K562 (cell line): Measurements from ENCODE around the gene PLAA. TPM values are rescaled to one million over a fixed set of nuclear protein-coding genes. Genes with fewer than 3 reads are reported as not detected.
A peak's percentile ranks its signal among the peaks of the same experiment; 100 is the strongest.

Source experiments
- ATF1 ChIP-seq, 2 experiments: fragments of 450-650 bp in 1 of 2; IDR thresholded peaks; 2 replicates each; pipeline ENCODE4 v1.6.1; 2016; ENCODE audit warnings: missing compliant biosample characterization in 1 of 2, missing genetic modification characterization in 1 of 2
- CSDE1 ChIP-seq, 2 experiments: fragments of 450-650 bp; IDR thresholded peaks; 2 replicates each; pipeline ENCODE4 v1.6.1; 2016; ENCODE audit warnings: mild to moderate bottlenecking in 1 of 2
- NFE2 ChIP-seq: IDR thresholded peaks from 2 replicates; pipeline ENCODE4 v1.6.1; 2014; ENCODE audit warnings: antibody characterized with exemption, low read depth
- NFIX ChIP-seq: fragments of 250-450 bp; sonication (Bioruptor Pico); IDR thresholded peaks from 2 replicates; pipeline ENCODE4 v1.4.0; 2020; ENCODE audit warnings: low read depth, mild to moderate bottlenecking, moderate library complexity
- TSHZ1 ChIP-seq: fragments of 250-450 bp; sonication (Bioruptor Pico); IDR thresholded peaks from 2 replicates; pipeline ENCODE4 v1.4.0; 2020; ENCODE audit warnings: mild to moderate bottlenecking, moderate library complexity
- ZNF224 ChIP-seq: sonication (generic); formaldehyde crosslinking; IDR thresholded peaks from 2 replicates; pipeline ENCODE4 v1.8.0; 2022; ENCODE audit warnings: mild to moderate bottlenecking, missing genetic modification reagents
- ZNF232 ChIP-seq: sonication (generic); formaldehyde crosslinking; IDR thresholded peaks from 2 replicates; pipeline ENCODE4 v1.8.0; 2022; ENCODE audit warnings: mild to moderate bottlenecking, missing genetic modification reagents
- ZNF583 ChIP-seq: fragments of 250-450 bp; sonication (Bioruptor Pico); IDR thresholded peaks from 2 replicates; pipeline ENCODE4 v1.4.0; 2020
- ZNF644 ChIP-seq: fragments of 200-800 bp; sonication (Bioruptor generic); IDR thresholded peaks from 2 replicates; pipeline ENCODE4 v1.6.1; 2016; ENCODE audit warnings: low read depth, missing genetic modification characterization, missing compliant biosample characterization
- polyA plus RNA-seq, 8 experiments: library from polyadenylated mRNA; depleted of rRNA in 4 of 8; stranded (reverse) in 5 of 8; unstranded in 3 of 8; fragments of >200 nt; fragmentation: Nextera tagmentation in 2 of 8; fragmentation: Illumina TruSeq in 1 of 8; extraction: Ambion mirVana in 2 of 8; extraction: Trizol in 1 of 8; gene quantifications; 2 replicates each; pipeline versions ENCODE4 v1.2.1 to v1.2.3, GENCODE V29; 2011 to 2014; ENCODE audit warnings: inconsistent platforms in 1 of 8, missing spikeins in 1 of 8
- total RNA-seq, 7 experiments: library from RNA; depleted of rRNA in 6 of 7; stranded (reverse); fragments of >200 nt in 6 of 7; fragmentation: Illumina TruSeq in 2 of 7; extraction: Trizol in 2 of 7; gene quantifications; 2 replicates each; pipeline versions ENCODE4 v1.2.1 to v1.2.3, GENCODE V29; 2011 to 2021; ENCODE audit warnings: low replicate concordance in 1 of 7
- TF ChIP-seq, protein P1 (sequence below): fragments of 250-450 bp; sonication (Bioruptor Pico); IDR thresholded peaks from 2 replicates; pipeline ENCODE4 v1.5.0; 2022; ENCODE audit warnings: mild to moderate bottlenecking
- TF ChIP-seq, protein P2 (sequence below), 2 experiments: fragments of 450-650 bp in 1 of 2; sonication (generic) in 1 of 2; formaldehyde crosslinking; conservative IDR thresholded peaks; 2 replicates each; pipeline versions ENCODE4 v1.4.0 to v1.8.1; 2020 to 2022; ENCODE audit warnings: mild to moderate bottlenecking in 1 of 2, missing genetic modification reagents in 1 of 2
- TF ChIP-seq, protein P3 (sequence below): fragments of 450-650 bp; formaldehyde crosslinking; conservative IDR thresholded peaks from 2 replicates; pipeline ENCODE4 v1.4.0; 2022; ENCODE audit warnings: mild to moderate bottlenecking, missing genetic modification characterization
- TF ChIP-seq, protein P4 (sequence below): fragments of 200-800 bp; sonication (Bioruptor generic); IDR thresholded peaks from 2 replicates; pipeline ENCODE4 v1.6.1; 2017; ENCODE audit warnings: missing genetic modification characterization, missing compliant biosample characterization

The PLAA gene
- total and polyA plus RNA-seq, 9 of the 15 experiments (the other 6 are each of a cell fraction or from before 2014, with no cell fraction given): 3.5 to 20.7 (median 16.6) TPM

GRCh38 chr9:26946753-26947727, at the start of gene PLAA (continued):
- TF ChIP-seq, protein P1, sequence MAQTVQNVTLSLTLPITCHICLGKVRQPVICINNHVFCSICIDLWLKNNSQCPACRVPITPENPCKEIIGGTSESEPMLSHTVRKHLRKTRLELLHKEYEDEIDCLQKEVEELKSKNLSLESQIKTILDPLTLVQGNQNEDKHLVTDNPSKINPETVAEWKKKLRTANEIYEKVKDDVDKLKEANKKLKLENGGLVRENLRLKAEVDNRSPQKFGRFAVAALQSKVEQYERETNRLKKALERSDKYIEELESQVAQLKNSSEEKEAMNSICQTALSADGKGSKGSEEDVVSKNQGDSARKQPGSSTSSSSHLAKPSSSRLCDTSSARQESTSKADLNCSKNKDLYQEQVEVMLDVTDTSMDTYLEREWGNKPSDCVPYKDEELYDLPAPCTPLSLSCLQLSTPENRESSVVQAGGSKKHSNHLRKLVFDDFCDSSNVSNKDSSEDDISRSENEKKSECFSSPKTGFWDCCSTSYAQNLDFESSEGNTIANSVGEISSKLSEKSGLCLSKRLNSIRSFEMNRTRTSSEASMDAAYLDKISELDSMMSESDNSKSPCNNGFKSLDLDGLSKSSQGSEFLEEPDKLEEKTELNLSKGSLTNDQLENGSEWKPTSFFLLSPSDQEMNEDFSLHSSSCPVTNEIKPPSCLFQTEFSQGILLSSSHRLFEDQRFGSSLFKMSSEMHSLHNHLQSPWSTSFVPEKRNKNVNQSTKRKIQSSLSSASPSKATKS: no peak
- TF ChIP-seq ZNF583 (CRISPR knock-in tag) (no peak), ZNF224 (CRISPR knock-in tag) (no peak), NFE2 (peak; percentile 76), ZNF232 (CRISPR knock-in tag) (no peak), ATF1 (CRISPR knock-in tag; IDR thresholded peaks at IDR 0.05) (peak; percentile 66), ATF1 (tag; IDR thresholded peaks at IDR 0.05) (peak; percentile 98), TSHZ1 (CRISPR knock-in tag) (no peak), ZNF644 (tag) (0 out of 2 replicates have a peak, but pooled peaks have one; percentile 43), CSDE1 (IDR thresholded peaks at IDR 0.05) (peak in 1 of 2 experiments; percentile 70; a peak in 2 of 4 replicates), NFIX (no peak)
- TF ChIP-seq, protein P2, sequence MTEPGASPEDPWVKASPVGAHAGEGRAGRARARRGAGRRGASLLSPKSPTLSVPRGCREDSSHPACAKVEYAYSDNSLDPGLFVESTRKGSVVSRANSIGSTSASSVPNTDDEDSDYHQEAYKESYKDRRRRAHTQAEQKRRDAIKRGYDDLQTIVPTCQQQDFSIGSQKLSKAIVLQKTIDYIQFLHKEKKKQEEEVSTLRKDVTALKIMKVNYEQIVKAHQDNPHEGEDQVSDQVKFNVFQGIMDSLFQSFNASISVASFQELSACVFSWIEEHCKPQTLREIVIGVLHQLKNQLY (CRISPR knock-in tag; conservative IDR thresholded peaks at IDR 0.05): no peak
- TF ChIP-seq, protein P3, sequence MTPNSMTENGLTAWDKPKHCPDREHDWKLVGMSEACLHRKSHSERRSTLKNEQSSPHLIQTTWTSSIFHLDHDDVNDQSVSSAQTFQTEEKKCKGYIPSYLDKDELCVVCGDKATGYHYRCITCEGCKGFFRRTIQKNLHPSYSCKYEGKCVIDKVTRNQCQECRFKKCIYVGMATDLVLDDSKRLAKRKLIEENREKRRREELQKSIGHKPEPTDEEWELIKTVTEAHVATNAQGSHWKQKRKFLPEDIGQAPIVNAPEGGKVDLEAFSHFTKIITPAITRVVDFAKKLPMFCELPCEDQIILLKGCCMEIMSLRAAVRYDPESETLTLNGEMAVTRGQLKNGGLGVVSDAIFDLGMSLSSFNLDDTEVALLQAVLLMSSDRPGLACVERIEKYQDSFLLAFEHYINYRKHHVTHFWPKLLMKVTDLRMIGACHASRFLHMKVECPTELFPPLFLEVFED (CRISPR knock-in tag): no peak
- TF ChIP-seq, protein P4, sequence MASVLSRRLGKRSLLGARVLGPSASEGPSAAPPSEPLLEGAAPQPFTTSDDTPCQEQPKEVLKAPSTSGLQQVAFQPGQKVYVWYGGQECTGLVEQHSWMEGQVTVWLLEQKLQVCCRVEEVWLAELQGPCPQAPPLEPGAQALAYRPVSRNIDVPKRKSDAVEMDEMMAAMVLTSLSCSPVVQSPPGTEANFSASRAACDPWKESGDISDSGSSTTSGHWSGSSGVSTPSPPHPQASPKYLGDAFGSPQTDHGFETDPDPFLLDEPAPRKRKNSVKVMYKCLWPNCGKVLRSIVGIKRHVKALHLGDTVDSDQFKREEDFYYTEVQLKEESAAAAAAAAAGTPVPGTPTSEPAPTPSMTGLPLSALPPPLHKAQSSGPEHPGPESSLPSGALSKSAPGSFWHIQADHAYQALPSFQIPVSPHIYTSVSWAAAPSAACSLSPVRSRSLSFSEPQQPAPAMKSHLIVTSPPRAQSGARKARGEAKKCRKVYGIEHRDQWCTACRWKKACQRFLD (CRISPR knock-in tag): no peak; the same call in 1 of the 2 replicates
